GM10266 (cell line): ENCODE data around the gene NR2F1.

Experiments used
- DNase-seq: peaks from one replicate; pipeline ENCODE4 v3.0.0; 2012; ENCODE audit errors: extremely low spot score
- TF ChIP-seq, protein P1 (sequence below): IDR thresholded peaks from 2 replicates; pipeline ENCODE4 v1.5.1; 2012; ENCODE audit warnings: mild to moderate bottlenecking, low read depth; ENCODE audit not compliant: control insufficient read depth, insufficient read depth; ENCODE audit errors: missing control alignments

The NR2F1 gene

GRCh38 chr5:93604644-93605515, 21.9 kb downstream of the NR2F1 start:
- TF ChIP-seq, protein P1, sequence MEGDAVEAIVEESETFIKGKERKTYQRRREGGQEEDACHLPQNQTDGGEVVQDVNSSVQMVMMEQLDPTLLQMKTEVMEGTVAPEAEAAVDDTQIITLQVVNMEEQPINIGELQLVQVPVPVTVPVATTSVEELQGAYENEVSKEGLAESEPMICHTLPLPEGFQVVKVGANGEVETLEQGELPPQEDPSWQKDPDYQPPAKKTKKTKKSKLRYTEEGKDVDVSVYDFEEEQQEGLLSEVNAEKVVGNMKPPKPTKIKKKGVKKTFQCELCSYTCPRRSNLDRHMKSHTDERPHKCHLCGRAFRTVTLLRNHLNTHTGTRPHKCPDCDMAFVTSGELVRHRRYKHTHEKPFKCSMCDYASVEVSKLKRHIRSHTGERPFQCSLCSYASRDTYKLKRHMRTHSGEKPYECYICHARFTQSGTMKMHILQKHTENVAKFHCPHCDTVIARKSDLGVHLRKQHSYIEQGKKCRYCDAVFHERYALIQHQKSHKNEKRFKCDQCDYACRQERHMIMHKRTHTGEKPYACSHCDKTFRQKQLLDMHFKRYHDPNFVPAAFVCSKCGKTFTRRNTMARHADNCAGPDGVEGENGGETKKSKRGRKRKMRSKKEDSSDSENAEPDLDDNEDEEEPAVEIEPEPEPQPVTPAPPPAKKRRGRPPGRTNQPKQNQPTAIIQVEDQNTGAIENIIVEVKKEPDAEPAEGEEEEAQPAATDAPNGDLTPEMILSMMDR, result no peak
- no peak for DNase-seq

DNA sequence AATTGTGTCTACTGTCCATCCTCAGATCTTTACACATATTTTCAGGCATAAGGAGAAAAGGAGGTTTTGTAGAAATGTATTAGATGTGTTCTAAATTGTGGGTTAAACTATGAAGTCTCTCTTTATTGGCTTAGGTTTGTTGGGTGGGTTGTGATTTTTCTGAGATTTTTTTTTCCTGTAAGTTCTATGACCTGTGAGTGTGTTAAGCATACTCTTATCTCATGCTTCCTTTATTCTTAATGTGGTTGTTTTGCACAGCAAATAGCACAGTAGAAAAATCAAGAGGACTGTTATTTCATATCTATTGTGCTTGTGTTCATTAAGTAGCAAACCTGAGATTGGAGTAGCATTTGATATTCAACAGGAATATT, 23.3 kb downstream of the NR2F1 start:
- DNase-seq, result no peak
- TF ChIP-seq, protein P1, result no peak

DNA sequence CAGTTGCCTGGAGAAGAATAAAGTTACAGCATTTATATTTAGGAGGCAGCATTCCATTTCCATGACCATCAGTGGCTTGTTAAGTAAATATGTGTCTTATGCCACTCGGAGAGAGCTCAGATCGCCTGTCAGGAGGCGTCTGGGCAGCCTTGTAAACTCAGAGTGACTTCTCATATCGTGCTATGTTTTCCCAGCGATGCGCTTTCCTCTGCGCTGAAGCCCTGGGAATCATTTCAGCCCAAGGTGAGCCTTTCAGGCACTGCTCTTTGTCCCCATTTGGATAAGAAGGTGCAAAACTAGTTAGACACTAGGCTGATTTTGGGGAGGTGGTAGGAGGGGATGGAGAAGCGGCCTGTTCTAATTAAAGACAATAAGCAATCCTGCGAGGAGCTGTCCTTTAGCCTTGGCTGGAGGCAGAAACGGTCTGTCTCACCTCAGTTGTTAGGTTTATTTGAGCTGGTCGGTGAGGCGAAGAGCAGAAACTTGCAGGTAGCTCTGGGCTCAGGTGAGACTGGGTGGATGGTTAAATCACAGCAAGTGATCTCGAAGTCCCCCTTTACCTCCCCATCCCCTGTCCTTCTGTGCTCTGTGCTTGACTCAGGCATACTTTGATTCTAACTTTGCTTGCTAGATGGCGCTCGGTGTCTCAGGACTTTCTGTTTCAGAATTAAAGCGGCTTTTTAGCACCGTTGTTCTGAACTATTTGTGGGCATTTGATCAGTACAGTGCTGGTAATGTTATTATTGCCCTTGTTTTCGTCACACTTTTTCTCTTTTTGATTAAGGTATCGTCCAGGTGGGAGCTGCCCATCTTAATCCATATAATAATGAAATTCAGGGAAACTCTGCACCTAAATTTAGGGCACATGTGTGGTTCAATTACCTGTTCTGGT, 24.6 kb downstream of the NR2F1 start:
- TF ChIP-seq, protein P1, result peak; percentile 79
- DNase-seq, result no peak

GRCh38 chr5:93608855-93609254, 25.8 kb downstream of the NR2F1 start:
- DNase-seq, result no peak
- TF ChIP-seq, protein P1, result no peak

DNA sequence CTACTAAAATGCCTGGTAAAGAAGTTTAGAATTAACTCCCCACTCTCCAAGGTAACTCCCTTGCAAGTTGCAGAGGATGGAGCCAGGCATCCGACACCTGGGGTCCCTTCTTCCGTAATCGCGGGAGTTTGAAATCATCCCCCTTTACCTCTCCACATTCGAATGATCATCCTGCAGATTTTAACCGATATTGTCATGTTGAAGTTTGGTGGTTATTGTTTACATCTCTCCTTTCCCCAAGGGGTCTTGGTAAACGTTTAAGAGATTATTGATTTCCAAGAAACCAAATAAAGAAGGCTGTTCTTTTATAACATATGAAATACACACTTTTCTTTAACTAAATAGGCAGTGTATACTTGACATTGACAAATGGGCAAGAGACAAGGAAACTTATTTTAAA, 26.7 kb downstream of the NR2F1 start:
- no peak for DNase-seq
- TF ChIP-seq, protein P1, result no peak

GRCh38 chr5:93610581-93611272, 27.7 kb downstream of the NR2F1 start:
- TF ChIP-seq, protein P1, result no peak
- DNase-seq, result no peak
